Activated T-cell treated with anti-CD3 and anti-CD28 coated beads, Interleukin-2, amount 50 U/mL, for 1 hour (primary cell): ENCODE data around the gene RASSF8.

Experiments
- DNase-seq: peaks from one replicate; pipeline ENCODE4 v3.0.0-alpha.2; 2020

The RASSF8 gene

GRCh38 chr12:25994901-25995625, 36.6 kb downstream of the RASSF8 start:
- DNase-seq = no peak

GRCh38 chr12:25995906-25996305, 37.4 kb downstream of the RASSF8 start:
- no peak for DNase-seq

GRCh38 chr12:25996677-25997076, 38.2 kb downstream of the RASSF8 start:
- no peak for DNase-seq

GRCh38 chr12:25997201-25997963, 38.9 kb downstream of the RASSF8 start:
- DNase-seq = no peak

- no peak for DNase-seq
These were observed 42.4 kb downstream of the RASSF8 start for GRCh38 chr12:26000898-26001297.

- no peak for DNase-seq
These were observed 43.0 kb downstream of the RASSF8 start for GRCh38 chr12:26001530-26001929.

GRCh38 chr12:26003065-26003464, 44.6 kb downstream of the RASSF8 start:
- DNase-seq = no peak

GRCh38 chr12:26007566-26007965, 49.1 kb downstream of the RASSF8 start:
- no peak for DNase-seq

GRCh38 chr12:26009593-26009992, 51.1 kb downstream of the RASSF8 start:
- DNase-seq = no peak

- no peak for DNase-seq
These were observed 51.9 kb downstream of the RASSF8 start for GRCh38 chr12:26010293-26010821.

- DNase-seq = no peak
These were observed 52.6 kb downstream of the RASSF8 start for GRCh38 chr12:26011099-26011498.

GRCh38 chr12:26014085-26014484, 55.6 kb downstream of the RASSF8 start:
- no peak for DNase-seq

GRCh38 chr12:26016516-26016915, 58.0 kb downstream of the RASSF8 start:
- no peak for DNase-seq

- no peak for DNase-seq
These were observed 59.2 kb downstream of the RASSF8 start for GRCh38 chr12:26017484-26018211.

GRCh38 chr12:26018926-26019325, 60.4 kb downstream of the RASSF8 start:
- no peak for DNase-seq

- DNase-seq = no peak
These were observed 63.1 kb downstream of the RASSF8 start for GRCh38 chr12:26021534-26021933.

GRCh38 chr12:26022043-26022442, 63.6 kb downstream of the RASSF8 start:
- DNase-seq = no peak

GRCh38 chr12:26026713-26027112, 68.2 kb downstream of the RASSF8 start:
- no peak for DNase-seq

- no peak for DNase-seq
These were observed 68.9 kb downstream of the RASSF8 start for GRCh38 chr12:26027401-26027800.

GRCh38 chr12:26028953-26029735, 70.7 kb downstream of the RASSF8 start:
- DNase-seq = no peak

- no peak for DNase-seq
These were observed 71.2 kb downstream of the RASSF8 start for GRCh38 chr12:26029736-26030022.

GRCh38 chr12:26030371-26030770, 71.9 kb downstream of the RASSF8 start:
- no peak for DNase-seq

GRCh38 chr12:26031318-26031717, 72.8 kb downstream of the RASSF8 start:
- DNase-seq = no peak
